CD4-positive, alpha-beta T cell (primary cell): ENCODE results near the gene ARHGAP10. TPM values are rescaled to one million over a fixed set of nuclear protein-coding genes. Genes with fewer than 3 reads are reported as not detected.

Source experiments
- ATAC-seq: fragments of 200-7000 bp; cut with Tn5 transposase; one replicate; pipeline ENCODE4 v1.10.0; 2022; ENCODE audit warnings: mild to moderate bottlenecking; ENCODE audit not compliant: poor library complexity
- CTCF ChIA-PET: fragments of 350-600 bp; sonication (Branson Sonifier 250); formaldehyde crosslinking; loops from one replicate; lab custom pipeline; 2021; ENCODE audit warnings: antibody characterized with exemption, inconsistent platforms; lab: Charles Lee
- POLR2A ChIA-PET: fragments of 350-600 bp; sonication (Branson Sonifier 250); formaldehyde crosslinking; loops from one replicate; lab custom pipeline; 2021; ENCODE audit warnings: antibody characterized with exemption, inconsistent platforms; lab: Charles Lee
- DNase-seq, 14 experiments: peaks; one replicate each; pipeline ENCODE4 v3.0.0-alpha.2; 2013 to 2020; ENCODE audit warnings: mixed read lengths in 2 of 14
- H3K27ac ChIP-seq, 2 donors: one replicate each; pipeline versions ENCODE4 v1.5.1 to v1.7.0; 2013; ENCODE audit warnings: low read length in 2 of 2, low read depth in 1 of 2, mild to moderate bottlenecking in 1 of 2
- H3K27me3 ChIP-seq, 2 experiments: 1 replicate in 1 of 2; 2 replicates in 1 of 2; pipeline versions ENCODE4 v1.6.1 to v1.7.0; 2013; ENCODE audit warnings: low read length in 2 of 2, control low read depth in 1 of 2, mild to moderate bottlenecking in 1 of 2, moderate library complexity in 1 of 2; ENCODE audit not compliant: insufficient read depth in 2 of 2, control insufficient read depth in 1 of 2
- H3K36me3 ChIP-seq: one replicate; pipeline ENCODE4 v1.6.1; 2013; ENCODE audit warnings: low read length, control low read depth; ENCODE audit not compliant: insufficient read depth
- H3K4me1 ChIP-seq: one replicate; pipeline ENCODE4 v1.6.1; 2013; ENCODE audit warnings: low read length, control low read depth; ENCODE audit not compliant: insufficient read depth
- H3K4me3 ChIP-seq: one replicate; pipeline ENCODE4 v1.5.1; 2013; ENCODE audit warnings: mild to moderate bottlenecking, low read length, moderate library complexity
- H3K9me3 ChIP-seq, 2 experiments: 1 replicate in 1 of 2; 2 replicates in 1 of 2; pipeline versions ENCODE4 v1.6.1 to v1.7.0; 2013; ENCODE audit warnings: low read length in 2 of 2, mild to moderate bottlenecking in 2 of 2, control low read depth in 1 of 2, moderate library complexity in 1 of 2; ENCODE audit not compliant: control insufficient read depth in 1 of 2, insufficient read depth in 1 of 2
- H3K27ac Mint-ChIP-seq: one replicate; pipeline ENCODE4 v1.8.0; 2020; ENCODE audit warnings: mixed read lengths
- H3K27me3 Mint-ChIP-seq: one replicate; pipeline ENCODE4 v1.8.0; 2021; ENCODE audit warnings: mixed read lengths
- H3K36me3 Mint-ChIP-seq: one replicate; pipeline ENCODE4 v1.8.0; 2021; ENCODE audit warnings: low read depth, mixed read lengths
- H3K4me1 Mint-ChIP-seq: one replicate; pipeline ENCODE4 v1.8.0; 2021; ENCODE audit warnings: low read depth, mixed read lengths
- H3K4me3 Mint-ChIP-seq: one replicate; pipeline ENCODE4 v1.8.0; 2020; ENCODE audit warnings: mild to moderate bottlenecking, mixed read lengths
- H3K9me3 Mint-ChIP-seq: one replicate; pipeline ENCODE4 v1.8.0; 2020; ENCODE audit warnings: mixed read lengths
- intact Hi-C, 2 experiments: fragments of 100-400 bp; cut with DNase I in 1 of 2; cut with micrococcal nuclease in 1 of 2; formaldehyde crosslinking; loops; one replicate each; pipeline versions ENCODE4 v1.15.1 to v1.9.0; 2023 to 2025; cut with DNase I, micrococcal nuclease
- total RNA-seq, 174 experiments: library from RNA in 2 of 174; stranded (reverse) in 2 of 174; gene quantifications; one replicate each; pipeline ENCODE4 v1.2.3 and lab custom pipeline; 2021 to 2026
- TF ChIP-seq, protein P1 (sequence below): fragments of 200-600 bp; IDR thresholded peaks from one replicate; pipeline ENCODE4 v1.8.0; 2022; ENCODE audit warnings: antibody characterized with exemption, mild to moderate bottlenecking

The ARHGAP10 gene
- total RNA-seq, 2 experiments from 2014 or later, result 5.6 to 5.7 TPM

DNA sequence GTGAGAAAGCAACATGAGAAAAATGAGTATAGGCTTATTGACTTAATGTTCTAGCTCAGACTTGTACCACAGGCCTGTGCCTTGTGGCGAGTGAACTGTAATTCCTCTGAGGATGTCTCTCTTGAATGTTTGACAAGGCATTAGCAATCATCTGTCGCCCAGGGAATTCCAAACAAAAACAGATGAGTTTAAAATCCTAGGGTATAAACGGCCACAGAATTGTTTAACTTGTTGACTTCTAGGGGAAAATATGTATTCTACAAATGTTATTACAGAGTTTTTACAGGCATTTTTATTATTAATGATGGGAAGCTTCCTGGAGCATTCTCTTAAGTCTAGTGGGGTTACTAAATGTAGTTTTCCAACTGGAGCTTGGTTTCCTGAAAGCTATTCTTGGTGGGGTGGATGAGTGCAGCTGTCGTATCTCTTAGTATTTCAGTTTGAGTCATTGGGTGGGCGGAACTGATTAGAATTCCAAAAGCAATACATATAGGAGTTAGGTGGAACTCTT is 40.6 kb downstream of the ARHGAP10 start:
- no peaks in the 10 kb centered on the region for H3K4me1 Mint-ChIP-seq
- no peak for DNase-seq
- no peak overlapping the region for H3K27ac Mint-ChIP-seq
- no peak overlapping the region for H3K4me3 ChIP-seq
- no peaks in the 10 kb centered on the region for H3K27me3 ChIP-seq
- H3K9me3 Mint-ChIP-seq, result no peaks in the 10 kb centered on the region
- ChIA-PET POLR2A (no interaction called here), CTCF (interaction anchor here (0.6 to 1.1 kb wide), 2 partner anchors 10 to 95 kb away, joined by 3 to 4 read pairs; no protein-coding TSS in a partner anchor)
- no peak overlapping the region for H3K4me3 Mint-ChIP-seq
- H3K4me1 ChIP-seq, result no peaks in the 10 kb centered on the region
- TF ChIP-seq, protein P1, sequence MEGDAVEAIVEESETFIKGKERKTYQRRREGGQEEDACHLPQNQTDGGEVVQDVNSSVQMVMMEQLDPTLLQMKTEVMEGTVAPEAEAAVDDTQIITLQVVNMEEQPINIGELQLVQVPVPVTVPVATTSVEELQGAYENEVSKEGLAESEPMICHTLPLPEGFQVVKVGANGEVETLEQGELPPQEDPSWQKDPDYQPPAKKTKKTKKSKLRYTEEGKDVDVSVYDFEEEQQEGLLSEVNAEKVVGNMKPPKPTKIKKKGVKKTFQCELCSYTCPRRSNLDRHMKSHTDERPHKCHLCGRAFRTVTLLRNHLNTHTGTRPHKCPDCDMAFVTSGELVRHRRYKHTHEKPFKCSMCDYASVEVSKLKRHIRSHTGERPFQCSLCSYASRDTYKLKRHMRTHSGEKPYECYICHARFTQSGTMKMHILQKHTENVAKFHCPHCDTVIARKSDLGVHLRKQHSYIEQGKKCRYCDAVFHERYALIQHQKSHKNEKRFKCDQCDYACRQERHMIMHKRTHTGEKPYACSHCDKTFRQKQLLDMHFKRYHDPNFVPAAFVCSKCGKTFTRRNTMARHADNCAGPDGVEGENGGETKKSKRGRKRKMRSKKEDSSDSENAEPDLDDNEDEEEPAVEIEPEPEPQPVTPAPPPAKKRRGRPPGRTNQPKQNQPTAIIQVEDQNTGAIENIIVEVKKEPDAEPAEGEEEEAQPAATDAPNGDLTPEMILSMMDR, result no peak
- no peaks in the 10 kb centered on the region for H3K36me3 Mint-ChIP-seq
- H3K9me3 ChIP-seq, result no peaks in the 10 kb centered on the region
- ATAC-seq, result no peak
- H3K36me3 ChIP-seq, result no peaks in the 10 kb centered on the region
- no peak overlapping the region for H3K27ac ChIP-seq
- H3K27me3 Mint-ChIP-seq, result no peaks in the 10 kb centered on the region
- intact Hi-C loops, result no loop called here

DNA sequence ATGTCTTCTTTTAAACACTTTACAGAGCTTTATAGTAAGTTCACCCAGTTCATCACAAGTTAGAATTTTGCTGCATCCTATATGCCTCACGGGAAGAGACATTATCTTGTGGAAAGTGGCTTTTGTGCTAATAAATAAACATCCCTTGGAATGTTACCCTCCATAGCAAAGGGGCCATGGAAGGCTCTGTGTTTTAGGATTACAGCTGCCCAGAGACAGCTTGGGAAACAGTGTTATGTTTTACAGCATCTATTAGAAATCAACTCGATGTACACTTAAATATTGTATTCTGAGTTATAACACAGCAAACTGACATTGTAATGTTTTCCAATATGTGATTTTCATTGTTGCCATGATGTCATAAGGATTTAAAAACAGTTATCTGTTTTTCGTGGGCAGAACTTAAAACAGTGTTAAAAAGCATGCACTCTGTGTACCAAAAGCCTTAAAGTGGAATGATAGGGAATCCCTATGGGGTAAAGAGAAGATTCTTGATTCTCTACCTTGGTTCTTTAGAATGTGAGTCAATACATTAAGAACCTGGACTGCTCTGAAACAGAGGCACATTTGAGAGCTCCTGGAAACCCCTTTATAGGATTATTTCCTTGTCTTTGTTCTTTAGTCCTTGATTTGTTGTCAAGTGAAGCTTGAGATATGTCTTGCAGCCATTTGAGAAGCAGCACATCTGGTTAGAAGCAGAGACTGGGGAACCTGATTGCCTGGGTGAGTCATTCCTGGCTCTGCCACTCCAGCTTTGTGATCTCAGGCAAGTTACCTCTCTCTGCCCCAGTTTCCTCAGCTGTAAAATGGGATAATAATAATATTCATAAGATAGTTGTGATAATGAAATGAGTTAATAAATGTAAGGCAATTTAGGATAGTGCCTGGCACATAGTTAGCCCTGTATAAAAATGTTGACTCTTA is 41.6 kb downstream of the ARHGAP10 start:
- Histone ChIP-seq H3K36me3 (no peaks in the 10 kb centered on the region), H3K27ac (no peak overlapping the region), H3K9me3 (no peaks in the 10 kb centered on the region), H3K27me3 (no peaks in the 10 kb centered on the region), H3K4me1 (no peaks in the 10 kb centered on the region), H3K4me3 (no peak overlapping the region)
- TF ChIP-seq, protein P1, result no peak
- ChIA-PET CTCF (interaction anchor here (1.1 kb wide), 1 partner anchor 11 kb away, joined by 4 read pairs; no protein-coding TSS in a partner anchor), POLR2A (no interaction called here)
- DNase-seq (no peak), ATAC-seq (no peak)
- H3K4me3 Mint-ChIP-seq, result no peak overlapping the region
- intact Hi-C loops, result no loop called here
- no peaks in the 10 kb centered on the region for H3K27me3 Mint-ChIP-seq
- no peaks in the 10 kb centered on the region for H3K36me3 Mint-ChIP-seq
- peaks cover under 1% of the 10 kb centered on the region for H3K4me1 Mint-ChIP-seq
- H3K27ac Mint-ChIP-seq, result no peak overlapping the region
- H3K9me3 Mint-ChIP-seq, result no peaks in the 10 kb centered on the region

DNA sequence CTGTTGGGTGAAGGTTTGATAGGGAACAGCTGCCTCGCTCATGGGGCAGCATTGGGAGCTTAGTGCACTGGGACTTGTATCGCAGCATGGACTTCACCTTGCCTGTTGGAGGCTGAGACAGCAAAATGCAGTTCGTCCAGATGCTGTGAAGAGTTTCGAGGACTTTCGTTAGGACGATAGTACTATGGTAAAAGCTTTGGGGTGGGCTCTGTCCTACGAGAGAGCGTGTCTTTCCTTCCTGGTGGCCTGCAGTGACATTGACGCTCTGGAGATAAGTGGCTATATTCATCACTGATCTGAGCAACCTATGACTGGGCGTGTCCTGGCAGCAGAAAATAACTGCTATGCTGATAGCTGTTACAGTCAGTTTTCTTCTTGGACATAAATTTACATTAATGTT is 44.8 kb downstream of the ARHGAP10 start:
- intact Hi-C loops, result no loop called here
- Mint-ChIP-seq H3K27me3 (no peaks in the 10 kb centered on the region), H3K36me3 (no peaks in the 10 kb centered on the region), H3K9me3 (no peaks in the 10 kb centered on the region), H3K4me1 (peaks cover 10% of the 10 kb centered on the region), H3K4me3 (no peak overlapping the region), H3K27ac (no peak overlapping the region)
- Histone ChIP-seq H3K27ac (no peak overlapping the region), H3K27me3 (no peaks in the 10 kb centered on the region), H3K36me3 (no peaks in the 10 kb centered on the region), H3K4me3 (no peak overlapping the region), H3K9me3 (no peaks in the 10 kb centered on the region), H3K4me1 (peaks cover 6% of the 10 kb centered on the region)
- ChIA-PET POLR2A (interaction anchor here (0.6 kb wide), 1 partner anchor 48 kb away, joined by 3 read pairs; no protein-coding TSS in a partner anchor), CTCF (interaction anchor here (0.7 kb wide), 1 partner anchor 17 kb away, joined by 3 read pairs; no protein-coding TSS in a partner anchor)
- no peak for DNase-seq
- TF ChIP-seq, protein P1, result no peak
- no peak for ATAC-seq
